NB4 (cell line): Measurements from ENCODE around the gene NOL11.

Source experiments
- CTCF ChIP-seq: IDR thresholded peaks from one replicate; pipeline ENCODE4 v1.5.1; 2012; ENCODE audit warnings: low read depth, low read length
- MAX ChIP-seq: IDR thresholded peaks from 2 replicates; pipeline ENCODE4 v1.6.1; 2011; ENCODE audit warnings: low read depth, low read length
- MYC ChIP-seq: IDR thresholded peaks from 2 replicates; pipeline ENCODE4 v1.6.1; 2011; ENCODE audit warnings: low read depth, low read length
- POLR2A ChIP-seq: IDR thresholded peaks from 2 replicates; pipeline ENCODE4 v1.6.1; 2011; ENCODE audit warnings: mild to moderate bottlenecking; ENCODE audit not compliant: insufficient read length; ENCODE audit errors: extremely low read depth

GRCh38 chr17:67772679-67773078 lies 54.9 kb downstream of the NOL11 start:
- TF ChIP-seq CTCF, result no peak
- TF ChIP-seq MAX, result no peak
- TF ChIP-seq POLR2A, result no peak
- TF ChIP-seq MYC, result no peak
